BLaER1 treated with 17β-estradiol and CSF1 and Interleukin-3, amounts not matched to agents 10 nM and 100 nM (cell line): ENCODE measurements around the gene DDIT3.
"Not testable (repeated sequence)": the region's sequence is repeated elsewhere in the genome, so short reads cannot be mapped to it uniquely, and the experiment has no call there.

Experiments
- H3K27ac ChIP-seq, 11 experiments: shearing (Covaris generic); formaldehyde crosslinking; 2 replicates each; pipeline ENCODE4 v1.8.1; 2022
- H3K27me3 ChIP-seq, 11 experiments: shearing (Covaris generic); formaldehyde crosslinking; 2 replicates each; pipeline ENCODE4 v1.8.1; 2022
- H3K36me3 ChIP-seq, 11 experiments: shearing (Covaris generic); formaldehyde crosslinking; 2 replicates each; pipeline ENCODE4 v1.8.1; 2022
- H3K4me1 ChIP-seq, 10 experiments: shearing (Covaris generic); formaldehyde crosslinking; 2 replicates each; pipeline ENCODE4 v1.8.1; 2022
- H3K4me2 ChIP-seq, 11 experiments: shearing (Covaris generic); formaldehyde crosslinking; 2 replicates each; pipeline ENCODE4 v1.8.1; 2022
- H3K4me3 ChIP-seq, 10 experiments: shearing (Covaris generic); formaldehyde crosslinking; 2 replicates each; pipeline ENCODE4 v1.8.1; 2022
- H3K9ac ChIP-seq, 11 experiments: shearing (Covaris generic); formaldehyde crosslinking; 2 replicates each; pipeline ENCODE4 v1.8.1; 2022
- H3K9me3 ChIP-seq, 11 experiments: shearing (Covaris generic); formaldehyde crosslinking; replicated peaks in 1 of 11; 2 replicates each; pipeline ENCODE4 v1.8.1; 2022
- H4K20me1 ChIP-seq, 11 experiments: shearing (Covaris generic); formaldehyde crosslinking; 2 replicates each; pipeline ENCODE4 v1.8.1; 2022
- Cebpa-rat ChIP-seq, 11 experiments: shearing (Covaris generic); IDR thresholded peaks; 2 replicates each; pipeline ENCODE4 v1.8.1; 2022

The DDIT3 gene

DNA sequence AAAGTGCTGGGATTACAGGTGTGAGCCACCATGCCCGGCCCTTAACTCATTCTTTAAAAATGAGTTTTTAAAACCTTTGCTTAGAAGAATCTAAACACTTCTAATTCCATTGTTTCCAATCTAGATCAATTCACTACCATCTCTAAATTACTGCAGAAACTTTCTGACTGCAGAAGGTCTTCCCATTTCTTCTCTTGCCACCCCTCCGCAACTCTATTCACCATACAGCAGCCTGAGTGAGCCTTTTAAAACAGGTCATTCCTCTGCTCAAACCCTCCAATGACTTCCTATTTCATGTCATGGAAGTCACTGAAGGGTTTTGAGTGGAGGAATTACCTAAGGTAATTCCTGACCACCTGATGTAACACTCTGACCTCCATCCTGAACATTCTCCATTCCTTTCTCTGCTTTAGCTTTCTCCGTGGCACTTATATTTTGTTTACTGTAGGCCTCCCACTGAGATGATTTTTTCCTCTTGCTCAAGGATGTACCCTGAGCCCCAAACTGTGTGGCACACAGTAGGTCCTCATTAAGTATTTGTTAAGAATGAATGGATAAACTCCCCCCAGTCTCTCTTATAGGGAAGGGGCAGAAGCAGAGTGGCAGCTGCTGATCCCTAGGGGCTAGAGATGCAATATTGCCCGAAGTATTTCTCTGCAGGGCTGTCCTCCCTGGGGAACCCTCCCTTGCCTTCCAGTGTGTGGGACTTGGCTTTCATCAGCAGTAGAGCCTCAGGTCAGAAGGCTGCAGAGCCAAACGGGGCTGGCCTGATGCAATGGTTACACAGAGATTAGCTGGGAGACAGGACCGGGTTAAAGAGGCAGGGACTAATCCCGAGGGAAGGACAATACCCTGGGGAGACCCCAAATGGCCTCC is 1.2 kb downstream of the DDIT3 start:
- Histone ChIP-seq H4K20me1 (peaks cover 61 to 71% (median 65%) of the 10 kb centered on the region in 11 experiments), H3K27ac (peak overlapping the region; percentile 94 to 99 (median 96)), H3K36me3 (peaks cover 50 to 58% (median 55%) of the 10 kb centered on the region in 11 experiments), H3K9me3 (no peaks in the 10 kb centered on the region), H3K4me1 (peaks cover 43 to 73% (median 53%) of the 10 kb centered on the region in 10 experiments), H3K4me2 (peak overlapping the region; percentile 85 to 97 (median 91)), H3K9ac (peak overlapping the region; percentile 93 to 100 (median 98)), H3K4me3 (peak overlapping the region; percentile 70 to 98 (median 88)), H3K27me3 (no peaks in the 10 kb centered on the region)
- peak in 5 of 11 experiments; percentile 64 to 95 (median 82); a peak in 10 of 22 replicates for TF ChIP-seq Cebpa-rat (IDR thresholded peaks at IDR 0.05)

DNA sequence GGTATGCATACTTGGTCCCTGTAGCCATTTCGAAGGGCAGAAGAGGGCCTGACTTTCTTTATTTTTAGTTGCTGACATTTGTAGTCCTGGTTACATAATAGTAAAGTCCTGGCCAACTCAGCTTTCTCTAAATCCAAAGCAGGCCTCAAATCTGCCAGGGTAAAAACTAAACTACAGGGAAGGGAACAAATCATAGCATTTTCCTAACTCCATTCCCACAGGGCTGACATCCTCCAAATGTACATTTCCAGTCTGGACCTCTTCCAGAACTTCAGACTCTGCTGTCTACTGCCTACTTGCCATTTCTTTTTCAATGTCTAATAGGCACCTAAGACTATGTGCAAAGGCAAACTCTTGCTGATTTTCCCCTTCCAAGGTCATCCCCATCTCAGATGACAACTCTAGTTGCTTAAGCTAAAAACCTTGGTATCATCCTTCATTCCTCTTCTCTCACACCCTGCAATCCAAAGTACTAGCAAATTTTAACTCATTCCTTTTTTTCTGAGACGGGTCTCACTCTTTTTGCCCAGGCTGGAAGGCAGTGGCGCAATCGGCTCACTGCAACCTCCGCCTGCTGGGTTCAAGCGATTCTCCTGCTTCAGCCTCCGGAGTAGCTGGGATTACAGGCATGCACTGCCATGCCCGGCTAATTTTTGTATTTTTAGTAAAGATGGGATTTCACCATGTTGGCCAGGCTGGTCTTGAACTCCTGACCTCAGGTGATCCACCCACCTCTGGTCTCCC is 2.0 kb downstream of the DDIT3 start:
- Histone ChIP-seq H3K27me3 (no peaks in the 10 kb centered on the region), H3K4me2 (peak overlapping the region; percentile 85 to 97 (median 91)), H3K27ac (peak overlapping the region in 9 of 11 experiments; percentile 26 to 99 (median 96); a peak in 13 of 22 replicates), H3K9ac (peak overlapping the region; percentile 93 to 100 (median 98); a peak in 21 of 22 replicates), H3K4me1 (peaks cover 35 to 66% (median 46%) of the 10 kb centered on the region in 10 experiments), H4K20me1 (peaks cover 60 to 69% (median 66%) of the 10 kb centered on the region in 11 experiments), H3K9me3 (no peaks in the 10 kb centered on the region), H3K36me3 (peaks cover 58 to 65% (median 59%) of the 10 kb centered on the region in 11 experiments), H3K4me3 (peak overlapping the region; percentile 70 to 98 (median 88))
- no peak for TF ChIP-seq Cebpa-rat (IDR thresholded peaks at IDR 0.05)

DNA sequence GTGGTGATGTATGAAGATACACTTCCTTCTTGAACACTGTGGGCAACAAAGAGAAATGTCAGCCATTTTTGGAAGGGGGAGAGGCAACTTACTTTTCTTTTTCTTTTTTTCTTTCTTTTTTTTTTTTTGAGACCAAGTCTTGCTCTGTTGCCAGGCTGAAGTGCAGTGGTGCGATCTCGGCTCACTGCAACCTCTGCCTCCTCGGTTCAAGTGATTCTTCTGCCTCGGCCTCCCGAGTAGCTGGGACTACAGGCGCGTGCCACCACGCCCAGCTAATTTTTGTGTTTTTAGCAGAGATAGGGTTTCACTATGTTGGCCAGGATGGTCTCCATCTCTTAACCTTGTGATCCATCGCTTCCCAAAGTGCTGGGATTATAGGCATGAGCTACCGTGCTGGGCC is 2.6 kb downstream of the DDIT3 start:
- peak overlapping the region; percentile 85 to 97 (median 91) for H3K4me2 ChIP-seq

GRCh38 chr12:57517187-57517586 is 3.1 kb downstream of the DDIT3 start:
- H3K4me1 ChIP-seq, result peaks cover 32 to 65% (median 44%) of the 10 kb centered on the region in 10 experiments
- H3K36me3 ChIP-seq, result peaks cover 70 to 76% (median 71%) of the 10 kb centered on the region in 11 experiments
- no peak for TF ChIP-seq Cebpa-rat (IDR thresholded peaks at IDR 0.05)
- no peaks in the 10 kb centered on the region for H3K9me3 ChIP-seq
- H3K27ac ChIP-seq, result peak overlapping the region in 3 of 11 experiments; percentile 13 to 41 (median 30); a peak in 4 of 22 replicates
- H4K20me1 ChIP-seq, result peaks cover 69 to 81% (median 77%) of the 10 kb centered on the region in 11 experiments
- H3K27me3 ChIP-seq, result no peaks in the 10 kb centered on the region
- H3K9ac ChIP-seq, result peak overlapping the region in 6 of 11 experiments; percentile 7 to 100 (median 61); a peak in 4 of 22 replicates
- H3K4me2 ChIP-seq, result peak overlapping the region in 7 of 11 experiments; percentile 19 to 97 (median 91); a peak in 11 of 22 replicates
- peak overlapping the region in 1 of 10 experiments; percentile 89; a peak in 2 of 20 replicates for H3K4me3 ChIP-seq

More for the DNA sequence above, 2.6 kb downstream of the DDIT3 start:
- Histone ChIP-seq H3K9ac (peak overlapping the region in 8 of 11 experiments; percentile 94 to 100 (median 98); a peak in 10 of 22 replicates), H3K27ac (peak overlapping the region in 4 of 11 experiments; percentile 26 to 97 (median 95); a peak in 2 of 22 replicates), H4K20me1 (peaks cover 64 to 75% (median 72%) of the 10 kb centered on the region in 11 experiments), H3K4me3 (peak overlapping the region in 7 of 10 experiments; percentile 7 to 98 (median 89); a peak in 12 of 20 replicates), H3K4me1 (peaks cover 33 to 66% (median 45%) of the 10 kb centered on the region in 10 experiments), H3K36me3 (peaks cover 64 to 71% (median 66%) of the 10 kb centered on the region in 11 experiments)
- not testable (repeated sequence) for H3K27me3 ChIP-seq, H3K9me3 ChIP-seq

DNA sequence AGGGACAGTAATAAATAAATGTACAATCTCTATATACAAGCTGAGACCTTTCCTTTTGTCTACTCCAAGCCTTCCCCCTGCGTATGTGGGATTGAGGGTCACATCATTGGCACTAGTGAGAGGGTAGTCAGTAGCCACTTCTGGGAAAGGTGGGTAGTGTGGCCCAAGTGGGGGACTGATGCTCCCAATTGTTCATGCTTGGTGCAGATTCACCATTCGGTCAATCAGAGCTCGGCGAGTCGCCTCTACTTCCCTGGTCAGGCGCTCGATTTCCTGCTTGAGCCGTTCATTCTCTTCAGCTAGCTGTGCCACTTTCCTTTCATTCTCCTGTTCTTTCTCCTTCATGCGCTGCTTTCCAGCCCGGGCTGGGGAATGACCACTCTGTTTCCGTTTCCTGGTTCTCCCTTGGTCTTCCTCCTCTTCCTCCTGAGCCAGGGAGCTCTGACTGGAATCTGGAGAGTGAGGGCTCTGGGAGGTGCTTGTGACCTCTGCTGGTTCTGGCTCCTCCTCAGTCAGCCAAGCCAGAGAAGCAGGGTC is 3.6 kb downstream of the DDIT3 start:
- Histone ChIP-seq H4K20me1 (peaks cover 74 to 86% (median 82%) of the 10 kb centered on the region in 11 experiments), H3K9ac (peak overlapping the region in 6 of 11 experiments; percentile 7 to 100 (median 61); a peak in 4 of 22 replicates), H3K4me1 (peaks cover 27 to 60% (median 41%) of the 10 kb centered on the region in 10 experiments), H3K27me3 (no peaks in the 10 kb centered on the region), H3K9me3 (no peaks in the 10 kb centered on the region), H3K27ac (peak overlapping the region in 3 of 11 experiments; percentile 13 to 41 (median 30); a peak in 4 of 22 replicates), H3K36me3 (peaks cover 75 to 81% (median 76%) of the 10 kb centered on the region in 11 experiments), H3K4me3 (no peak overlapping the region), H3K4me2 (peak overlapping the region in 6 of 11 experiments; percentile 1 to 97 (median 93); a peak in 6 of 22 replicates)
- no peak for TF ChIP-seq Cebpa-rat (IDR thresholded peaks at IDR 0.05)

DNA sequence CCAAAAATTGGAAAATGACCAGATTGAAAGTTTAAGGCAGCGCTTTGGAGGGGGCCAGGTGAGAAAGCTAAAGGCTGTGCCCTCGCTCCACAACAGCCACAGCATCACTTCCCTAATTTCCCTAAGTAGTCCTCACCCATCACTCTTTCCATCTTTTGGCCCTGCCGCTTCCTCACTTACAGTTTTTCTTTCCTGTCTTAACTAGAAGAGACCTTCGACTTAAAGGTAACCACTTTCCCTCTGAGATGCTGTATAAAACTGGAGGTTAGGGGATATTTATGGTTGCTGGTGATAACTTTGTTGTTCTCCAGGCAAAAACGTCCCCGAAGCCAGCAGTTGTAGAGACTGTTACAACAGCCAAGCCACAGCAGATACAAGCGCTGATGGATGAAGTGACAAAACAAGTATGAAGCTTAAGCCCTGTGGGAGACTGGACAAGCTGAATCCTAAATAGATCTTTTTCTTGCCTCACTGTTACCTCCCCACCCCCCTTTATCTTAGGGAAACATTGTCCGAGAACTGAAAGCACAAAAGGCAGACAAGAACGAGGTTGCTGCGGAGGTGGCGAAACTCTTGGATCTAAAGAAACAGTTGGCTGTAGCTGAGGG is 4.3 kb downstream of the DDIT3 start:
- no peak for TF ChIP-seq Cebpa-rat (IDR thresholded peaks at IDR 0.05)
- Histone ChIP-seq H3K4me3 (no peak overlapping the region), H3K9me3 (no peaks in the 10 kb centered on the region), H3K27ac (peak overlapping the region in 4 of 11 experiments; percentile 3 to 13 (median 8); a peak in 1 of 22 replicates), H3K27me3 (no peaks in the 10 kb centered on the region), H3K36me3 (peaks cover 81 to 88% (median 82%) of the 10 kb centered on the region in 11 experiments), H3K9ac (peak overlapping the region in 5 of 11 experiments; percentile 10 to 100 (median 35); a peak in 4 of 22 replicates), H3K4me1 (peaks cover 20 to 54% (median 35%) of the 10 kb centered on the region in 10 experiments), H3K4me2 (peak overlapping the region in 2 of 11 experiments; percentile 95 to 96; a peak in 3 of 22 replicates), H4K20me1 (peaks cover 79 to 92% (median 89%) of the 10 kb centered on the region in 11 experiments)

GRCh38 chr12:57515408-57515933 is 4.8 kb downstream of the DDIT3 start:
- H3K4me2 ChIP-seq, result no peak overlapping the region
- H4K20me1 ChIP-seq, result peaks cover 84 to 98% (median 94%) of the 10 kb centered on the region in 11 experiments
- no peak for TF ChIP-seq Cebpa-rat (IDR thresholded peaks at IDR 0.05)
- H3K4me1 ChIP-seq, result peaks cover 18 to 51% (median 32%) of the 10 kb centered on the region in 10 experiments
- H3K9me3 ChIP-seq, result no peaks in the 10 kb centered on the region
- H3K36me3 ChIP-seq, result peaks cover 87 to 93% (median 88%) of the 10 kb centered on the region in 11 experiments
- H3K4me3 ChIP-seq, result no peak overlapping the region
- H3K9ac ChIP-seq, result peak overlapping the region in 2 of 11 experiments; percentile 15 to 35; a peak in 2 of 22 replicates
- H3K27me3 ChIP-seq, result no peaks in the 10 kb centered on the region
- peak overlapping the region in 2 of 11 experiments; percentile 5 to 12; a peak in 1 of 22 replicates for H3K27ac ChIP-seq
